IMR-90 (cell line): ENCODE results near the gene PCCA. TPM values are rescaled to one million over a fixed set of nuclear protein-coding genes. Genes with fewer than 3 reads are reported as not detected.

Experiments used
- ATAC-seq: fragments of 200-7000 bp; cut with Tn5 transposase; 2 replicates; pipeline ENCODE4 v1.9.1; 2020; ENCODE audit warnings: low read depth, mild to moderate bottlenecking, moderate library complexity
- BruUV-seq: library from RNA; stranded (reverse); fragments of 400-500 nt; replicated peaks from 2 replicates; lab custom pipeline; 2021; lab: Mats Ljungman, UMichigan
- CTCF ChIA-PET: fragments of 300-600 bp; formaldehyde crosslinking; extraction: SDS; loops from one replicate; lab custom pipeline; 2021; ENCODE audit warnings: antibody characterized with exemption; lab: Yijun Ruan, JAX
- POLR2A ChIA-PET: fragments of 300-600 bp; sonication (Branson Sonifier 250); formaldehyde crosslinking; loops from one replicate; lab custom pipeline; 2022; ENCODE audit warnings: antibody characterized with exemption; ENCODE audit not compliant: unreplicated experiment; lab: Charles Lee
- DNase-seq: peaks from one replicate; pipeline ENCODE4 v3.0.0; 2013
- H2AFZ ChIP-seq: replicated peaks from 2 replicates; pipeline ENCODE3; 2013; ENCODE audit warnings: low read length, mild to moderate bottlenecking; ENCODE audit not compliant: poor library complexity
- H2AK5ac ChIP-seq: 2 replicates; pipeline ENCODE4 v1.6.1; 2013; ENCODE audit warnings: low read depth, low read length, inconsistent platforms
- H2AK9ac ChIP-seq: replicated peaks from 2 replicates; pipeline ENCODE3; 2013; ENCODE audit warnings: mild to moderate bottlenecking, low read depth, low read length, moderate library complexity; ENCODE audit not compliant: poor library complexity
- H2BK120ac ChIP-seq: 2 replicates; pipeline ENCODE4 v1.6.1; 2013; ENCODE audit warnings: low read depth, low read length, inconsistent platforms
- H2BK15ac ChIP-seq: 3 replicates; pipeline ENCODE4 v1.6.1; 2013; ENCODE audit warnings: low read depth, low read length, inconsistent platforms
- H2BK20ac ChIP-seq: 2 replicates; pipeline ENCODE4 v1.6.1; 2013; ENCODE audit warnings: low read depth, mild to moderate bottlenecking, inconsistent platforms, low read length, moderate library complexity
- H2BK5ac ChIP-seq: 2 replicates; pipeline ENCODE4 v1.6.1; 2013; ENCODE audit warnings: mild to moderate bottlenecking, low read depth, low read length, inconsistent platforms; ENCODE audit not compliant: poor library complexity, severe bottlenecking
- H3K14ac ChIP-seq: replicated peaks from 2 replicates; pipeline ENCODE4 v1.6.1; 2013; ENCODE audit warnings: low read depth, low read length, inconsistent platforms
- H3K18ac ChIP-seq: 2 replicates; pipeline ENCODE4 v1.6.1; 2013; ENCODE audit warnings: low read depth, low read length, control low read depth
- H3K23ac ChIP-seq: 2 replicates; pipeline ENCODE4 v1.6.1; 2013; ENCODE audit warnings: low read depth, low read length, inconsistent platforms
- H3K27ac ChIP-seq: 2 replicates; pipeline ENCODE4 v1.5.1; 2013; ENCODE audit warnings: mild to moderate bottlenecking, control low read depth, low read length; ENCODE audit not compliant: insufficient read depth
- H3K27me3 ChIP-seq: 2 replicates; pipeline ENCODE4 v1.6.1; 2013; ENCODE audit warnings: low read length; ENCODE audit not compliant: control insufficient read depth, insufficient read depth
- H3K36me3 ChIP-seq: 2 replicates; pipeline ENCODE4 v1.6.1; 2013; ENCODE audit warnings: low read length, mixed read lengths; ENCODE audit not compliant: control insufficient read depth, insufficient read depth
- H3K4ac ChIP-seq: 2 replicates; pipeline ENCODE4 v1.6.1; 2013; ENCODE audit warnings: low read depth, low read length, inconsistent platforms
- H3K4me1 ChIP-seq: 2 replicates; pipeline ENCODE4 v1.6.1; 2013; ENCODE audit warnings: low read length, mixed read lengths; ENCODE audit not compliant: control insufficient read depth, insufficient read depth
- H3K4me2 ChIP-seq: 2 replicates; pipeline ENCODE4 v1.6.1; 2013; ENCODE audit warnings: low read depth, mild to moderate bottlenecking, control low read depth, low read length, moderate library complexity
- H3K4me3 ChIP-seq: 2 replicates; pipeline ENCODE4 v1.5.1; 2013; ENCODE audit warnings: low read depth, mild to moderate bottlenecking, control low read depth, low read length, moderate library complexity; ENCODE audit not compliant: insufficient read depth
- H3K56ac ChIP-seq: 2 replicates; pipeline ENCODE4 v1.6.1; 2013; ENCODE audit warnings: low read length, inconsistent platforms; ENCODE audit not compliant: insufficient read depth; ENCODE audit errors: extremely low read depth
- H3K79me1 ChIP-seq, 2 experiments: 2 replicates each; pipeline ENCODE4 v1.6.1; 2013; ENCODE audit warnings: low read length in 2 of 2, inconsistent platforms in 1 of 2, low read depth in 1 of 2
- H3K9ac ChIP-seq: 2 replicates; pipeline ENCODE4 v1.6.1; 2013; ENCODE audit warnings: low read depth, low read length, control low read depth
- H3K9me1 ChIP-seq: 2 replicates; pipeline ENCODE4 v1.6.1; 2013; ENCODE audit warnings: low read length, inconsistent platforms; ENCODE audit not compliant: insufficient read depth
- H3K9me3 ChIP-seq: 2 replicates; pipeline ENCODE4 v1.6.1; 2013; ENCODE audit warnings: low read length; ENCODE audit not compliant: control insufficient read depth, insufficient read depth
- H4K20me1 ChIP-seq: 2 replicates; pipeline ENCODE4 v1.6.1; 2013; ENCODE audit warnings: low read length, inconsistent platforms; ENCODE audit not compliant: insufficient read depth
- H4K5ac ChIP-seq: 2 replicates; pipeline ENCODE4 v1.6.1; 2013; ENCODE audit warnings: mild to moderate bottlenecking, low read depth, low read length, control low read depth
- H4K8ac ChIP-seq, 2 experiments: 2 replicates each; pipeline ENCODE4 v1.6.1; 2013; ENCODE audit warnings: low read depth in 2 of 2, low read length in 2 of 2, control low read depth in 1 of 2, inconsistent platforms in 1 of 2
- H4K91ac ChIP-seq: 2 replicates; pipeline ENCODE4 v1.6.1; 2013; ENCODE audit warnings: low read depth, low read length, inconsistent platforms; ENCODE audit not compliant: insufficient read depth
- BHLHE40 ChIP-seq: fragments of 150-350 bp; IDR thresholded peaks from 2 replicates; pipeline ENCODE4 v1.6.1; 2016; ENCODE audit warnings: mild to moderate bottlenecking, low read depth, low read length
- CEBPB ChIP-seq: IDR thresholded peaks from 2 replicates; pipeline ENCODE4 v1.6.1; 2012; ENCODE audit warnings: low read depth, low read length, improper control_type of control experiment
- CHD1 ChIP-seq: IDR thresholded peaks from 2 replicates; pipeline ENCODE4 v1.6.1; 2012; ENCODE audit warnings: low read depth, low read length, improper control_type of control experiment
- NFE2L2 ChIP-seq: fragments of 150-350 bp; IDR thresholded peaks from 2 replicates; pipeline ENCODE4 v1.6.1; 2016; ENCODE audit warnings: low read depth, mild to moderate bottlenecking, low read length
- POLR2A ChIP-seq: IDR thresholded peaks from 2 replicates; pipeline ENCODE4 v1.6.1; 2012; ENCODE audit warnings: mild to moderate bottlenecking, low read depth, low read length
- SMC3 ChIP-seq: fragments of 150-350 bp; IDR thresholded peaks from 2 replicates; pipeline ENCODE4 v1.6.1; 2016; ENCODE audit warnings: low read depth, mild to moderate bottlenecking, antibody characterized with exemption, low read length, moderate library complexity
- WGBS, 2 experiments: methylation state at CpG; one replicate each; pipeline versions ENCODE4 v1.1.5 to v1.1.7; 2013; ENCODE audit warnings: missing lambda C conversion rate in 2 of 2; ENCODE audit not compliant: insufficient read length in 1 of 2; ENCODE audit errors: extremely low coverage in 2 of 2; 5-methylcytosine and 5-hydroxymethylcytosine counted together
- dilution Hi-C: fragments of 300-500 bp; cut with HindIII; formaldehyde crosslinking; loops from one replicate; pipeline ENCODE4 v1.14.3; 2018; ENCODE audit warnings: low sequenced_read_pairs; ENCODE audit not compliant: unreplicated experiment
- in situ Hi-C: fragments of 300-500 bp; cut with MboI; formaldehyde crosslinking; loops from 3 replicates; pipeline ENCODE4 v1.14.3; 2019; ENCODE audit warnings: low sequenced_read_pairs, inconsistent platforms, mixed read lengths
- intact Hi-C: fragments of 100-400 bp; cut with micrococcal nuclease; formaldehyde crosslinking; loops from 2 replicates; pipeline ENCODE4 v1.10.0; 2022
- polyA plus RNA-seq, 3 experiments: library from polyadenylated mRNA; depleted of rRNA; stranded (reverse); fragments of >200 nt; gene quantifications; 2 replicates each; pipeline ENCODE4 v1.2.3, GENCODE V29; 2012; ENCODE audit warnings: low replicate concordance in 1 of 3
- total RNA-seq: library from RNA; depleted of rRNA; stranded (reverse); fragments of >200 nt; gene quantifications from 2 replicates; pipeline ENCODE4 v1.2.3, GENCODE V29; 2012

The PCCA gene
- total and polyA plus RNA-seq, 2 of the 4 experiments (the other 2 are of a cell fraction) = 7.6 to 24.0 TPM

- Histone ChIP-seq H2BK5ac (no peak overlapping the region), H2BK120ac (no peak overlapping the region), H2AFZ (no peak overlapping the region), H3K79me1 (no peaks in the 10 kb centered on the region), H3K18ac (no peak overlapping the region), H2AK5ac (no peak overlapping the region), H3K23ac (no peak overlapping the region), H3K9ac (no peak overlapping the region), H2BK20ac (no peak overlapping the region), H3K27ac (no peak overlapping the region), H3K36me3 (no peaks in the 10 kb centered on the region), H4K8ac (no peak overlapping the region), H3K27me3 (no peaks in the 10 kb centered on the region; the same call in 1 of the 2 replicates), H3K9me3 (no peaks in the 10 kb centered on the region), H3K4ac (no peak overlapping the region), H2AK9ac (no peak overlapping the region), H3K4me1 (peaks cover 3% of the 10 kb centered on the region; the same call in 1 of the 2 replicates), H4K5ac (no peak overlapping the region), H3K4me2 (no peak overlapping the region), H3K56ac (no peak overlapping the region), H4K91ac (no peak overlapping the region), H4K20me1 (no peaks in the 10 kb centered on the region), H2BK15ac (no peak overlapping the region), H3K4me3 (no peak overlapping the region), H3K14ac (no peak overlapping the region), H3K9me1 (no peaks in the 10 kb centered on the region)
- 67% methylated on average over 1 of the region's 5 CpGs; no CpG with 5 or more reads in 1 of the 2 experiments for WGBS, 2 experiments
- DNase-seq = no peak
- in situ Hi-C loops (no loop called here), dilution Hi-C loops (no loop called here), intact Hi-C loops (no loop called here)
- ChIA-PET POLR2A (no interaction called here), CTCF (no interaction called here)
- ATAC-seq = no peak
- TF ChIP-seq BHLHE40 = no peak
- TF ChIP-seq CEBPB = no peak
- no peak for TF ChIP-seq NFE2L2
- TF ChIP-seq SMC3 = no peak
- no peak for TF ChIP-seq POLR2A
- TF ChIP-seq CHD1 = no peak
- no TSS peak for BruUV-seq
These were observed 25.0 kb upstream of the PCCA start for GRCh38 chr13:100063906-100064305.
